Trophoblast cell (in vitro differentiated cells and primary cell): ENCODE results near the gene SLC6A12.

ENCODE experiments used
- DNase-seq, 2 donors: peaks; one replicate each; pipeline ENCODE4 v3.0.0-alpha.2; 2016
- H2AFZ ChIP-seq: 2 replicates; pipeline ENCODE4 v1.6.1; 2013; ENCODE audit warnings: low read length, moderate library complexity, mild to moderate bottlenecking; ENCODE audit not compliant: insufficient read depth, poor library complexity
- H2AK5ac ChIP-seq: 2 replicates; pipeline ENCODE4 v1.6.1; 2013; ENCODE audit warnings: mild to moderate bottlenecking, low read length
- H2BK120ac ChIP-seq: 2 replicates; pipeline ENCODE4 v1.6.1; 2013; ENCODE audit warnings: low read length, mild to moderate bottlenecking, moderate library complexity; ENCODE audit not compliant: insufficient read depth, poor library complexity
- H2BK12ac ChIP-seq: 2 replicates; pipeline ENCODE4 v1.6.1; 2013; ENCODE audit warnings: mild to moderate bottlenecking, low read length, moderate library complexity
- H2BK5ac ChIP-seq: 2 replicates; pipeline ENCODE4 v1.6.1; 2013; ENCODE audit warnings: low read length, low read depth, moderate library complexity, mild to moderate bottlenecking; ENCODE audit not compliant: poor library complexity
- H3K14ac ChIP-seq: 2 replicates; pipeline ENCODE4 v1.6.1; 2013; ENCODE audit warnings: mild to moderate bottlenecking, low read length
- H3K18ac ChIP-seq: 2 replicates; pipeline ENCODE4 v1.6.1; 2013; ENCODE audit warnings: mild to moderate bottlenecking, low read length
- H3K23ac ChIP-seq: 2 replicates; pipeline ENCODE4 v1.6.1; 2013; ENCODE audit warnings: low read length
- H3K27ac ChIP-seq: 2 replicates; pipeline ENCODE4 v1.5.1; 2013; ENCODE audit warnings: low read depth, mild to moderate bottlenecking, inconsistent platforms, low read length, moderate library complexity
- H3K27me3 ChIP-seq: 2 replicates; pipeline ENCODE4 v1.6.1; 2013; ENCODE audit warnings: inconsistent platforms, mild to moderate bottlenecking, low read length, moderate library complexity; ENCODE audit not compliant: insufficient read depth
- H3K36me3 ChIP-seq, 2 experiments: 1 replicate in 1 of 2; 2 replicates in 1 of 2; pipeline ENCODE4 v1.6.1; 2013; ENCODE audit warnings: low read length in 2 of 2, mild to moderate bottlenecking in 2 of 2, moderate library complexity in 1 of 2; ENCODE audit not compliant: insufficient read depth in 2 of 2, control insufficient read depth in 1 of 2
- H3K4ac ChIP-seq: 2 replicates; pipeline ENCODE4 v1.6.1; 2013; ENCODE audit warnings: low read depth, mild to moderate bottlenecking, low read length, moderate library complexity
- H3K4me1 ChIP-seq, 2 experiments: 1 replicate in 1 of 2; 2 replicates in 1 of 2; pipeline ENCODE4 v1.6.1; 2013; ENCODE audit warnings: low read length in 2 of 2, mild to moderate bottlenecking in 2 of 2, moderate library complexity in 1 of 2; ENCODE audit not compliant: insufficient read depth in 2 of 2, control insufficient read depth in 1 of 2
- H3K4me2 ChIP-seq: 2 replicates; pipeline ENCODE4 v1.6.1; 2013; ENCODE audit warnings: inconsistent platforms, mild to moderate bottlenecking, low read length, moderate library complexity
- H3K4me3 ChIP-seq: 2 replicates; pipeline ENCODE4 v1.5.1; 2013; ENCODE audit warnings: mild to moderate bottlenecking, low read depth, low read length, inconsistent platforms
- H3K79me1 ChIP-seq: one replicate; pipeline ENCODE4 v1.6.1; 2013; ENCODE audit warnings: low read length
- H3K79me2 ChIP-seq: 2 replicates; pipeline ENCODE4 v1.6.1; 2013; ENCODE audit warnings: low read length, mild to moderate bottlenecking; ENCODE audit not compliant: control insufficient read depth, insufficient read depth, poor library complexity
- H3K9ac ChIP-seq: 2 replicates; pipeline ENCODE4 v1.6.1; 2013; ENCODE audit warnings: mild to moderate bottlenecking, low read length
- H3K9me3 ChIP-seq: 2 replicates; pipeline ENCODE4 v1.6.1; 2013; ENCODE audit warnings: low read depth, mild to moderate bottlenecking, control low read depth, inconsistent platforms, low read length; ENCODE audit not compliant: insufficient read depth
- H4K12ac ChIP-seq: 2 replicates; pipeline ENCODE4 v1.6.1; 2013; ENCODE audit warnings: low read depth, mild to moderate bottlenecking, low read length, moderate library complexity
- H4K8ac ChIP-seq: 2 replicates; pipeline ENCODE4 v1.6.1; 2013; ENCODE audit warnings: low read depth, mild to moderate bottlenecking, low read length, moderate library complexity
- H4K91ac ChIP-seq: one replicate; pipeline ENCODE4 v1.6.1; 2013; ENCODE audit warnings: low read depth, mild to moderate bottlenecking, low read length, moderate library complexity
- WGBS: extraction: QIAGEN DNeasy Blood & Tissue Kit; methylation state at CpG from one replicate; pipeline ENCODE4 v1.1.7; 2013; ENCODE audit warnings: missing lambda C conversion rate; ENCODE audit not compliant: insufficient read length, insufficient coverage; ENCODE audit errors: extremely low coverage; 5-methylcytosine and 5-hydroxymethylcytosine counted together

Gene SLC6A12

GRCh38 chr12:203074-203461 is 10.9 kb downstream of the SLC6A12 start:
- Histone ChIP-seq H3K9ac (no peak overlapping the region), H3K36me3 (no peaks in the 10 kb centered on the region), H4K91ac (no peak overlapping the region), H3K4me2 (peak overlapping the region; percentile 65), H4K8ac (no peak overlapping the region), H3K27ac (no peak overlapping the region), H4K12ac (no peak overlapping the region), H3K4me1 (peaks cover 5 to 16% of the 10 kb centered on the region in 2 experiments), H3K14ac (no peak overlapping the region), H3K79me2 (no peaks in the 10 kb centered on the region), H2AFZ (peak overlapping the region; percentile 78), H3K4me3 (peak overlapping the region; percentile 65), H3K79me1 (no peaks in the 10 kb centered on the region), H3K27me3 (peaks cover 24% of the 10 kb centered on the region), H2BK120ac (no peak overlapping the region), H2BK5ac (no peak overlapping the region), H2AK5ac (no peak overlapping the region), H3K4ac (no peak overlapping the region), H3K23ac (no peak overlapping the region), H3K18ac (no peak overlapping the region), H2BK12ac (no peak overlapping the region), H3K9me3 (peaks cover 7% of the 10 kb centered on the region)
- DNase-seq, result no peak
- no CpG with 5 or more reads among the region's 16 CpGs for WGBS

- H2BK5ac ChIP-seq, result no peak overlapping the region
- H3K79me2 ChIP-seq, result no peaks in the 10 kb centered on the region
- H3K4me1 ChIP-seq, result peaks cover 5 to 16% of the 10 kb centered on the region in 2 experiments
- H3K4me3 ChIP-seq, result no peak overlapping the region
- no peak overlapping the region for H3K4me2 ChIP-seq
- peaks cover 7% of the 10 kb centered on the region for H3K9me3 ChIP-seq
- H3K14ac ChIP-seq, result no peak overlapping the region
- DNase-seq, result no peak
- H4K12ac ChIP-seq, result no peak overlapping the region
- H3K79me1 ChIP-seq, result no peaks in the 10 kb centered on the region
- no peak overlapping the region for H4K91ac ChIP-seq
- H2BK12ac ChIP-seq, result no peak overlapping the region
- no CpG with 5 or more reads among the region's 15 CpGs for WGBS
- H3K4ac ChIP-seq, result no peak overlapping the region
- H3K18ac ChIP-seq, result no peak overlapping the region
- H2AFZ ChIP-seq, result no peak overlapping the region
- H3K9ac ChIP-seq, result peak overlapping the region; percentile 29
- H2AK5ac ChIP-seq, result no peak overlapping the region
- no peak overlapping the region for H2BK120ac ChIP-seq
- peaks cover 24% of the 10 kb centered on the region for H3K27me3 ChIP-seq
- H3K23ac ChIP-seq, result no peak overlapping the region
- H4K8ac ChIP-seq, result no peak overlapping the region
- H3K27ac ChIP-seq, result no peak overlapping the region
- H3K36me3 ChIP-seq, result no peaks in the 10 kb centered on the region
These were observed 11.8 kb downstream of the SLC6A12 start for GRCh38 chr12:202081-202731.

- Histone ChIP-seq H3K27ac (no peak overlapping the region), H3K9ac (no peak overlapping the region), H2AK5ac (no peak overlapping the region), H3K36me3 (no peaks in the 10 kb centered on the region), H2AFZ (no peak overlapping the region), H2BK5ac (no peak overlapping the region), H3K27me3 (peaks cover 24% of the 10 kb centered on the region), H4K8ac (no peak overlapping the region), H3K79me1 (no peaks in the 10 kb centered on the region), H4K12ac (no peak overlapping the region), H3K4me3 (peak overlapping the region; percentile 27), H3K18ac (no peak overlapping the region), H3K4me2 (no peak overlapping the region), H3K4me1 (peaks cover 5 to 16% of the 10 kb centered on the region in 2 experiments), H3K4ac (no peak overlapping the region), H4K91ac (no peak overlapping the region), H3K23ac (no peak overlapping the region), H3K14ac (no peak overlapping the region), H3K9me3 (peaks cover 7% of the 10 kb centered on the region), H3K79me2 (no peaks in the 10 kb centered on the region), H2BK12ac (no peak overlapping the region), H2BK120ac (no peak overlapping the region)
- DNase-seq, result no peak
- no CpG with 5 or more reads among the region's 8 CpGs for WGBS
These were observed 12.6 kb downstream of the SLC6A12 start for GRCh38 chr12:201361-201760.

DNA sequence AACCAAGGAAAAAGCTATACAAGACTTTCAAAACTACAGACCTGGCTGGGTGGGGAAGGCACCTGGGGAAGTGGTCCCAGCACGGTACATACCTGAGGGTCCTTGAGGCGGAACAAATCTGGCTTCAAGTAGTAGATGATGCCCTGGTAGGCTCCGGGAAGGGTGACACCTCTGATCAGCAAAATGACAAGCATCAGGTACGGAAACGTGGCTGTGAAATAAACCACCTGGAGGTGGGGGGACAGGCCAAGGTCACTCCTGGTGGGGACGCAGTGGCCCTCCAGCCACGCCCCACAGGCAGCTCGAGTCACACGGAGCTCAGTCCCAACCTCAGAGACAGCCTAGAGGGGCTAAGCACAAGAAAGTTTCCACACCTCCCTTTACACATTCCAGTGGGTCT is 15.3 kb downstream of the SLC6A12 start:
- no peak overlapping the region for H3K27ac ChIP-seq
- H3K9me3 ChIP-seq, result peaks cover 6% of the 10 kb centered on the region
- no peaks in the 10 kb centered on the region for H3K79me2 ChIP-seq
- no peaks in the 10 kb centered on the region for H3K36me3 ChIP-seq
- no CpG with 5 or more reads among the region's 9 CpGs for WGBS
- DNase-seq, result no peak
- no peak overlapping the region for H3K14ac ChIP-seq
- no peak overlapping the region for H4K91ac ChIP-seq
- H3K9ac ChIP-seq, result no peak overlapping the region
- H2AFZ ChIP-seq, result no peak overlapping the region
- no peak overlapping the region for H2BK12ac ChIP-seq
- peaks cover 5 to 9% of the 10 kb centered on the region in 2 experiments for H3K4me1 ChIP-seq
- no peak overlapping the region for H2AK5ac ChIP-seq
- no peak overlapping the region for H3K4me3 ChIP-seq
- no peak overlapping the region for H3K18ac ChIP-seq
- H2BK5ac ChIP-seq, result no peak overlapping the region
- peaks cover 15% of the 10 kb centered on the region for H3K27me3 ChIP-seq
- H3K4me2 ChIP-seq, result no peak overlapping the region
- no peak overlapping the region for H4K12ac ChIP-seq
- H4K8ac ChIP-seq, result no peak overlapping the region
- H3K23ac ChIP-seq, result no peak overlapping the region
- no peaks in the 10 kb centered on the region for H3K79me1 ChIP-seq
- H3K4ac ChIP-seq, result no peak overlapping the region
- no peak overlapping the region for H2BK120ac ChIP-seq
